Adipocyte (in vitro differentiated cells): ENCODE measurements around the gene NCOR1.

Source experiments
- DNase-seq: peaks from one replicate; pipeline ENCODE4 v3.0.0-alpha.2; 2015; ENCODE audit warnings: low read depth
- H3K27me3 ChIP-seq: replicated peaks from 2 replicates; pipeline ENCODE4 v1.7.0; 2013; ENCODE audit warnings: mild to moderate bottlenecking, low read length, moderate library complexity; ENCODE audit not compliant: control insufficient read depth, insufficient read depth
- H3K36me3 ChIP-seq: 2 replicates; pipeline ENCODE4 v1.7.0; 2013; ENCODE audit warnings: low read length, mild to moderate bottlenecking, moderate library complexity; ENCODE audit not compliant: control insufficient read depth, insufficient read depth, severe bottlenecking
- H3K4me1 ChIP-seq: 2 replicates; pipeline ENCODE4 v1.7.0; 2013; ENCODE audit warnings: mild to moderate bottlenecking, low read length, moderate library complexity; ENCODE audit not compliant: control insufficient read depth, insufficient read depth
- H3K4me3 ChIP-seq: 2 replicates; pipeline ENCODE4 v1.7.0; 2013; ENCODE audit warnings: mild to moderate bottlenecking, low read length, moderate library complexity
- H3K9ac ChIP-seq: 2 replicates; pipeline ENCODE4 v1.7.0; 2013; ENCODE audit warnings: mild to moderate bottlenecking, low read length, moderate library complexity
- H3K9me3 ChIP-seq: 2 replicates; pipeline ENCODE4 v1.7.0; 2013; ENCODE audit warnings: mild to moderate bottlenecking, low read length, moderate library complexity; ENCODE audit not compliant: control insufficient read depth

NCOR1 gene

DNA sequence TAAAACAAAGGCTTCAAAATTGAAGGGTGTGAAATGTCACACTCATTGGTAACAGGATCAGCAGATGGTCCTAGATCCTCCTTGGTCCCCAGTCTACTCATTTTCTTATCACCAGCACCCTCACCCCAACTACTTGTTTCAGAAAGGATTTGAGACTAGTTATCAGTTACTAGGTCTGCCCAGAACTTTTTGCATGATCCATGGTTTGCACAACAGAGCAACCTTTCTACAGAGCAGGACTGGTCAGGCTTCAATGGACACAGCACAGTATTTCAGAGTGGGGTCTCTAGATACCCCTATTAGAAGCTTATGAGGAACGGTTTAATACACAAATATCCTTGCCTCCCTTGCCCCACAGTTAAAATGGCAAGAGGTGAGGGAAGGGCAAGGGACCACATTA lies 190.1 kb downstream of the NCOR1 start:
- Histone ChIP-seq H3K9ac (no peak overlapping the region), H3K4me3 (no peak overlapping the region), H3K36me3 (peaks cover 94% of the 10 kb centered on the region), H3K27me3 (no peaks in the 10 kb centered on the region), H3K9me3 (no peaks in the 10 kb centered on the region), H3K4me1 (peaks cover 18% of the 10 kb centered on the region)
- no peak for DNase-seq

DNA sequence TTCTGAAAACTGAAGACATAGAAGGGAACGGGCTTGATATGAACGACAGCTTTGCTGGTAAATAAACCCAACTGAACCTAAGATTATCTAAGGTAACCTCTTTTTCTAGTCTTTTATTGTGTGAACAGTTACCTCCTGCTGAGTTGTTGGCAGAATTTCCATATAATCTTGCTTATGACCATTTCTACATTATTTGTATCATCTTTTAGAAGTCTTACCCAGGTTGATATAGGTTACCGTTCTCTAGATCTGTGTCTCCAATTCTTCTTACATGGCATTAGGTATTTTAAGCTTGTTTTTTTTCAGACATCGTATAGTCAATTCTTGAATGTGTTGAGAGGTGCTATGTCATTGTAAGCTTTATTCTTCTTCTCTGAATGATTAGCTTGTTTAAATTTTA lies 191.5 kb downstream of the NCOR1 start:
- H3K36me3 ChIP-seq: peaks cover 92% of the 10 kb centered on the region

DNA sequence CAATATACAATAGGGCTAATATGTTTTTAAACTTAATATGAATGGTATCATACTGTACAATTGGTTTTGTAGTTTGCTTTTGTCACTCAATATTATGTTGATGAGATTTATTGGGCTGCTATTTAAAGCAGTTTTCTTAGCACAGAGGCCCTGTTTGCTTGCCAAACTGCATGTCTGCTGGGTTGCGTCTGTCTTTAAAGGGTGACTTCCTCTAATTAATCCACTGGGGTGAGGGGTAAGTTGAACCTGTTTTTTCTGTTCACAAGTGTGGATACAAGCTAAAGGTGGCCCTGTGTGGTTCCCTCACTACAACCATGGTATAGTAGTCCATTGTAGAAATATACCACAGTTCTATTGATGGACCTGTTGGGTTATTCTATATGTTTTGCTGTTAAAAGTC lies 196.0 kb downstream of the NCOR1 start:
- Histone ChIP-seq H3K36me3 (peaks cover 82% of the 10 kb centered on the region), H3K27me3 (no peaks in the 10 kb centered on the region), H3K9ac (no peak overlapping the region), H3K9me3 (no peaks in the 10 kb centered on the region), H3K4me1 (peaks cover 3% of the 10 kb centered on the region), H3K4me3 (no peak overlapping the region)
- no peak for DNase-seq

More for the DNA sequence above, 191.5 kb downstream of the NCOR1 start:
- Histone ChIP-seq H3K9ac (no peak overlapping the region), H3K27me3 (no peaks in the 10 kb centered on the region), H3K9me3 (no peaks in the 10 kb centered on the region), H3K4me3 (no peak overlapping the region), H3K4me1 (peaks cover 16% of the 10 kb centered on the region)
- DNase-seq: no peak

DNA sequence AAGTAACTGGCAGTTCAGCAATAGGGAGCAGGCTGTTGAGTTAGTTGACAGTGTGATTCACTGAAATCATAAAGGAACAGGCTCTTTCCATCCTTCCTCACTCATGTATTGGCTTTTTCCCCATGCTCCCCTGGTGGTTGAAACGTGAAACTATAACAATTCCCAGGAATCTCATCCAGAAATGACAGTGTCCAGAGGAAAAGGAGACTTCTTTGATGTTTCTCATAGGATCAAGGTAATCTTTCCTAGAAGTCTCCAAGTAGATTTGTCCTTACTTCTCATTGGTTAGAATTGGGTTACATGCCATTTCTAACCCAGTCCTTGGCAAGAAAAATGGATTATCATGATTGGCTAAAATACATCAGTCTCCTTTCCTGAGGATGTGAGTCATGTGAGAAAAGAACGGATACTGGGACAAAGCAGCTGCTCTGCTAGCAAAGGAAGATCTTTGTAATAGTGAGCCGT lies 201.4 kb downstream of the NCOR1 start:
- no peak overlapping the region for H3K4me3 ChIP-seq
- DNase-seq: peak; percentile 74
- peaks cover 53% of the 10 kb centered on the region for H3K36me3 ChIP-seq
- H3K4me1 ChIP-seq: peaks cover 18% of the 10 kb centered on the region
- no peaks in the 10 kb centered on the region for H3K9me3 ChIP-seq
- H3K9ac ChIP-seq: no peak overlapping the region
- H3K27me3 ChIP-seq: no peaks in the 10 kb centered on the region

DNA sequence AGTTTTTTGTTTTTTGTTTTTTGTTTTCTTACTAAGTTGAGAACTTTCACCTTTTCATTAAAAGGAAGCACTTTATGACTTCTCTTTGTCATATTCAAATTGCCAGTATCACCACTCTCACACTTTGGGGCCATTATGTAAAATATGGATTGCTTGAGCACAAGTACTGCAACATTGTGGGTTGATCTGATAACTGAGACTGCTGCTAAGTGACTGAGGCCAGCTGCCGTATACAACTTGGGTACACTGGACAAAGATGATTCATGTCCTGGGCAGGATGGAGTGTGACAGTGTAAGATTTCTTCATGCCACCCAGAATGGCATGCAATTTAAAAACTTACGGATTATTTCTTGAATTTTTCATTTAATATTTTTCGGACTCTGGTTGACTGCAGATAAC lies 207.9 kb downstream of the NCOR1 start:
- H3K9me3 ChIP-seq: no peaks in the 10 kb centered on the region
- H3K27me3 ChIP-seq: no peaks in the 10 kb centered on the region
- no peak overlapping the region for H3K4me3 ChIP-seq
- H3K36me3 ChIP-seq: peaks cover 79% of the 10 kb centered on the region
- H3K4me1 ChIP-seq: peaks cover 3% of the 10 kb centered on the region
- no peak overlapping the region for H3K9ac ChIP-seq
- DNase-seq: no peak

DNA sequence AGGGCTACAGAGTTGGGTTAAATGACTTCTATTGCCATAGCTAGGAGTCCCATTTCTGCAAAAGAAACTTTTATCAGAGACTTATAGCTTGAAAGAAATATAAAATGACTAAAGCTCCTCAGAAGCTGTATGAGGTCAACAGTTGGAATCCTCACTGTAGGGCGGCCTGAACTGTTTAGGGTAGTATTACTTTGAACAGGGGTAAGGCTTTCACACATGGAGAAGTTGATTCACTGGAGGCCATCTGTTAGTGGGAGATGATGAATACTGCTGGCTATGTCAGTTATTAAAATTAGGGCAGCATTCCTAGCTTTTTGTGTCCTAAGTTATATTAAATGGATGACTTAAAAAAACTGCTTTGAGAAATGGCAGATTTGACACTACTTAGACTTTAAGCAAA lies 209.7 kb downstream of the NCOR1 start:
- H3K9me3 ChIP-seq: peaks cover 6% of the 10 kb centered on the region
- DNase-seq: no peak
- no peak overlapping the region for H3K9ac ChIP-seq
- H3K27me3 ChIP-seq: no peaks in the 10 kb centered on the region
- peaks cover 7% of the 10 kb centered on the region for H3K4me1 ChIP-seq
- no peak overlapping the region for H3K4me3 ChIP-seq
- peaks cover 86% of the 10 kb centered on the region for H3K36me3 ChIP-seq

DNA sequence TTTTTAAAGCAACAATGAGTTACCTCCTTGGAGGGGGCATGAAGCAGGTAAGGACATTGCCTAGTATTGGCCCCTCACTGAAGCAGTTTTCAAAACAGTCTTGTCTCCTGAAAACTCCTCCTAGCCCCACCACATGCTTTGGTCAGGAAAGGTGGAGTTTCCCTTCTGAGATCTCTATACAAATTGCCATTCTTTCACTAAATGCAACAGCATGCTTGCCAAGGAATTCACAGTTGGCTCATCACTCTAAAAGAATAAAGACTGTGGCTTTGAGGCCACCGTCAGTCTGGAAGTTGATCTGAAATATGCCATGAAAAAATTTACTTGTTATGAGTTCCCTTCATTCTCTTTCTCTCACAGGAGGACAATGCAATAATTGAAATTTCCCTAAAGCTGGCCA lies 211.5 kb downstream of the NCOR1 start:
- Histone ChIP-seq H3K36me3 (peaks cover 76% of the 10 kb centered on the region), H3K27me3 (no peaks in the 10 kb centered on the region)

DNA sequence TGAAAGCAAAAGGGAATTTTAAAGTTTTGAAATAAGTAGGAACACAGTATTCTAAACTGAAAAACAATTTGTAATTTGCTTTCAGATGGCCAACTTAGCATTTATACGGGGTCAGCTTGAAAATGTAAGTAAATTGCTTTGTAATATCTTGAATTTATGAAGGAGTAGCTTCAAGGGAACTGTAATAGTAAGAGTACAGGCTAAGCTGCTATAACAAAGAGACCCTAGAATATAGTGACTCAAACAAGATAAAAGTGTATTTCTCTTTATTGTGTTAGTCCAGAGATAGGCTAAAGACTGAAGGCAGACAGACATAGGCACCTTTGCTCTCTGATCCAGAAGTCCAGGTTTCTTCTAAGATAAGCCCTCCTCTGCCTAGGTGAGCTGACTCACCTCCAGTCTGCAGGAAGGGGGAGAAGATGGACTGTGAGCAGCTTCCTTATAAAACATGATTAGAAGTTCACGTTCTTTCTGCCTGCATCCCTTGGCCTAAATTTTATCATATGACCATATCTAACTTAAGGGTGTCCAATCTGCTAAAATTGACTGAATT lies 212.6 kb downstream of the NCOR1 start:
- peaks cover 14% of the 10 kb centered on the region for H3K4me1 ChIP-seq
- H3K27me3 ChIP-seq: no peaks in the 10 kb centered on the region
- DNase-seq: no peak
- H3K36me3 ChIP-seq: peaks cover 66% of the 10 kb centered on the region
- H3K4me3 ChIP-seq: no peak overlapping the region
- H3K9ac ChIP-seq: no peak overlapping the region
- H3K9me3 ChIP-seq: peaks cover 6% of the 10 kb centered on the region

More for the DNA sequence above, 211.5 kb downstream of the NCOR1 start:
- Histone ChIP-seq H3K4me3 (no peak overlapping the region), H3K9me3 (peaks cover 6% of the 10 kb centered on the region), H3K4me1 (peaks cover 10% of the 10 kb centered on the region), H3K9ac (no peak overlapping the region)
- DNase-seq: no peak

DNA sequence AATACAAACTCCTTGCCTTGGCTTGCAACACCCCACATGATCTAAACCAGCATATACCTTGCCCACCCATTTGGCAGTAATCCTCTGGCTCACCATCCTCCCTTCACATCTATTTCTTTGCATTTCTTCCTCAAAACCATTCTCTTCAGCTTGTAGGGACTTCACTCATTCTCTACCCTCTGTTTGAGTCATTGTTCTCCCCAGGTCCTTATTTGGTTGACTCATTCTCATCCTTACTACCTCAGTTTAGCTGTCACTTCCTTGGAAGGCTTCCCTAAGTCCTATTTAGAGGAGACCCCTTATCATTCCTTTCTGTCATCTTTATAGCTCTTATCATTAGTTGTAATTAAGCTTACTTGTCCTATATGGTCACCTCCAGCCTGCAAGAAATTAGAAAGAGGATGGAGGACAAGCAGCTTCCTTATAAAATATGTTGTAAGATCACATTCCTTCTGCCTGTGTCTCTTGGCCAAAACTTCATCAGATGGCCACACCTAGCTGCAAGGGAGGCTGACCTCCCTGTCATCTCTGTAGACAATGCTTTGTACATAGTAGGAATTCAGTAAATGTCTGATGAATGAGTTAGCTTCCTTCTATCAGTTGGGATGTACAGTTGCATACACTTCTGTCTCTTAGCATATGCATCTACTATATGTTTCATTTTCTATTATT lies 214.0 kb downstream of the NCOR1 start:
- no peak overlapping the region for H3K9ac ChIP-seq
- DNase-seq: no peak
- peaks cover 52% of the 10 kb centered on the region for H3K36me3 ChIP-seq
- no peaks in the 10 kb centered on the region for H3K27me3 ChIP-seq
- peaks cover 14% of the 10 kb centered on the region for H3K4me1 ChIP-seq
- H3K4me3 ChIP-seq: peak overlapping the region; percentile 81
- H3K9me3 ChIP-seq: peaks cover 6% of the 10 kb centered on the region

DNA sequence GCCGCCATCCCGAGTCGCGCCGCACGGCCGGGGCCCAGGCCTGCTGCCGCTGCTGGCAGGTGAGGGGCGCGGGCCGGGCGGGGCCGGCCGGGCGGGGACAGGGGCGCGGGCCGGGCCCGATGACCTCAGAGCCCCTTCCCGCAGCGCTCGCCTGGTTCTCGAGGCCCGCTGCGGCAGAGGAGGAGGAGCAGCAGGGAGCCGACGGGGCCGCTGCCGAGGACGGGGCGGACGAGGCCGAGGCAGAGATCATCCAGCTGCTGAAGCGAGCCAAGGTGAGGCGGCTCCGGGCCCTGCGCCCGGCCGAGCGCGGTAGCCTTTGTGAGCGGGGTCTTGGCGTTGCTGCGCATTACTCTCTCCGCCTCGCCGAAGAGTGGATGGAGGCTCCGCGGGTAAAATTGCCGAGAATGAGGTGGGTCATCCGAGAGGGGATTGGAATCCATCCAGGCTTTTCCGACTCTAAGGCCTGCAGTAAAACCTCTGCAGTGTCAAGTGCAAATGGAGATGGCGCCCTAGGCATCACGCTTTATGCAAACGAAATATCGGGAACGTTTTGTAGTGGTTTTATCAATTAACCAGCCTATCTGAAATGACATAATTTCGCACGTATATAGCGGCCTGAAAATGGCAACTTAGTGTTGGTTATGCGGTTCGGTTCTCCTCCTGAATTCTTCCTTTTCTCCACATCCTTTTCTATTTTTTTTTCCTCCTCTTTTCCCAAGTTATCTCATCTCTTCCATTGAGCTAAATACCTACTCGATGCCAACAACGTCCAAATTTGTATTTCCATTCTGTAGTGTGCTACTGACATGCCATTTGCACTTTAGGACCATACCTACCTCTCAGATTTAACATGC lies 215.1 kb downstream of the NCOR1 start:
- Histone ChIP-seq H3K9me3 (peaks cover 6% of the 10 kb centered on the region), H3K36me3 (peaks cover 40% of the 10 kb centered on the region), H3K4me3 (peak overlapping the region; percentile 81), H3K4me1 (peaks cover 14% of the 10 kb centered on the region), H3K9ac (peak overlapping the region; percentile 90), H3K27me3 (no peaks in the 10 kb centered on the region)
- DNase-seq: peak; percentile 69
